ELF-1 (cell line): ENCODE measurements around the gene PEX6.
A peak's percentile ranks its signal among the peaks of the same experiment; 100 is the strongest.
"Not testable (repeated sequence)": the region's sequence is repeated elsewhere in the genome, so short reads cannot be mapped to it uniquely, and the experiment has no call there.

Experiments
- DNase-seq: peaks from one replicate; pipeline ENCODE4 v3.0.0-alpha.2; 2016; ENCODE audit warnings: low read depth, low spot score

The PEX6 gene

DNA sequence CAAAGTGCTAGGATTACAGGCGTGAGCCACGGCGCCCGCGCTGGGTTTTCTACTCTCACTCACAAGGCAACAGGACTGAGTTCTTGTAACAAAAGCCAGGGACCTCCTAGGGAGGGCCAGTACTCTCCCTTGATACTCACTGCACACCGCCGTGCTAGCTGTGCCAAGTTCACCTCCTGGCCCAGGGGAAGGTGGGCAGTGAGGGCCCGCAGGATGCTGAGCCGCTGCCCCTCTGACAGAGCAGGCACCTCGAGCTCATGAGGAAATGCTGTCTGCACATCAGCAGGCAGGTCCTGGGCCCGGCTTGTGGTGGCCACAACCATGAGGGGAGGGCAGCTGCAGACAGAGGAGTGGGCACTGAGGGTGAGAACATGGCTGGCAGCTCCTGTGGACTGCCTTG lies 11.8 kb downstream of the PEX6 start:
- no peak for DNase-seq

DNA sequence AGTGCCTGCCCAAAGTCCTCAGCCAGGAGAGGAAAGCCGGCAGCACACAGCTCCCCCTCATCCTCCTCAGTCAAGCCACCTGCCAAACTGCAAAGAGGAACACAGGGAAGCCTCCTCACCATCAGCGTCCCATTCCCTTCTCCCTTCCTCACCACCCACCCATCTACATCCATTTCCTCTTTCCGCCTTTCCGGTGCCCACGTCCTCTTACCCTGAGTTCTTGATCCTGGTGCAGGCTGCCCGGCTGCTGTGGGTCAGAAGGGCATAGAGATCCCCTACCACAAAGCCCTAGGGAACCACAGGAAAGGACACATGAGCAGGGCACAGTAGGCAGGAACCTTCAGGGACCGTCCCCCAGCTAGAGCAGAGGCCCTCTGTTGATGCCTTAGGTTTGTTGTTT lies 12.4 kb downstream of the PEX6 start:
- no peak for DNase-seq

DNA sequence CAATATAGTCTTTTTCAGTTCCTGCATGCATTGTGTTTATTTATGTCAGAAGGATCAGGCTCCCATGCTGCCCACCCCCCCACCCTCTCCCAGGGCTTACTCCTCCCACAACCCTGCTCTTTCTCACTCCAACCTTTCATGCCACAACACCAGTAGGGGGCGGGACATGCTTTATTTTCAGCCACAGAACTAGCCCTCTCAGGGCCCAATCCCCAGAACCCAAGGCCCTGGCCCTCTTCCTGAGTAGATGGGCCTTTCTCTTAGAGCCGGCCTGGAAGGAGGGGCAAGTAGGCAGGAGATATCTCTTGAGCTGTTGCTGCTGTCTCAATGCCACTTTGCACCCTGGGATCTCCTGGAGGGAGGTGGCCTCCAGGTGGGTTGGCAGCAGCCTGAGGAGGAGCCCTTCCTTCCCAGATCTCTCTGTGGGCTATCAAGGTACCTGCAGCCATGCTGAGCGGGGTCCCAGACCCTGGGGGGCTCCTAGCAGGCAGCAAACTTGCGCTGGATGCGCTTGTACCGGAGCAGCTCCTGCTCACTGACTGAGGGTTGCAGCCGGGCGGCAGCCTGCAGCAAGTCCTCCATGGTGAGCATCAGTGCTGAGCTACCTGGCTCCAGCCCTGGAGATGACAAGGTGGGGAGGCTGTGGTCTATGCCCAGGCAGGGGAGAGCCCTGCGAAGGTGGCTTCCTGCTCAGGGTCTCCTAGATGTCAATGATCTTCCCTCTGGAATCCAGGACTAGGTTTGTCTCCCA lies 15.0 kb downstream of the PEX6 start:
- peak; percentile 89 for DNase-seq

DNA sequence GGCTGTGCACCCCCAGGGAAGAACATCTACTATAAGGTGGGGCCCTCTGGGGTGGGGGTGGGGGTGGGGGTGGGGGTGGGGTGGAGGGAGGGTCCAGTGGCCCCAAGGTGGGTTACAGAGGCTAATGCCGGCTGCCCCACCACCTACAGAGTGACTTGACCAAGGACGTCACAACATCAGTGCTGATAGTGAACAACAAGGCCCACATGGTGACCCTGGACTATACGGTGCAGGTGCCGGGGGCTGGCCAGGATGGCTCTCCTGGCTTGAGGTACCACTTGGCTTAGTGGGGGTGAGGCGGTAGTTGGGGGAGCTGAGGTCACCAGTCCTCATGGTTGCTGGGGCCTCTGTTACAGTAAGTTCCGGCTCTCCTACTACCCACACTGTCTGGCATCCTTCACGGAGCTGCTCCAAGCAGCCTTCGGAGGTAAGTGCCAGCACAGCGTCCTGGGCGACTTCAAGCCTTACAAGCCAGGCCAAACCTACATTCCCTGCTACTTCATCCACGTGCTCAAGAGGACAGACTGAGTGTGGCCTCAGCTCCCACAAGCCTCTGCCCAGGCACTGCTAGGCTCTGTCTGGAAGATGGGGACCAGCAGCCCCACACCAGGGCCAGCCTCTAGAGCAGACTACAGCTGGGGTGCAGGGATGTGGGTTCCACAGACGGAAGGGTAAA lies 15.7 kb downstream of the PEX6 start:
- DNase-seq: no peak

DNA sequence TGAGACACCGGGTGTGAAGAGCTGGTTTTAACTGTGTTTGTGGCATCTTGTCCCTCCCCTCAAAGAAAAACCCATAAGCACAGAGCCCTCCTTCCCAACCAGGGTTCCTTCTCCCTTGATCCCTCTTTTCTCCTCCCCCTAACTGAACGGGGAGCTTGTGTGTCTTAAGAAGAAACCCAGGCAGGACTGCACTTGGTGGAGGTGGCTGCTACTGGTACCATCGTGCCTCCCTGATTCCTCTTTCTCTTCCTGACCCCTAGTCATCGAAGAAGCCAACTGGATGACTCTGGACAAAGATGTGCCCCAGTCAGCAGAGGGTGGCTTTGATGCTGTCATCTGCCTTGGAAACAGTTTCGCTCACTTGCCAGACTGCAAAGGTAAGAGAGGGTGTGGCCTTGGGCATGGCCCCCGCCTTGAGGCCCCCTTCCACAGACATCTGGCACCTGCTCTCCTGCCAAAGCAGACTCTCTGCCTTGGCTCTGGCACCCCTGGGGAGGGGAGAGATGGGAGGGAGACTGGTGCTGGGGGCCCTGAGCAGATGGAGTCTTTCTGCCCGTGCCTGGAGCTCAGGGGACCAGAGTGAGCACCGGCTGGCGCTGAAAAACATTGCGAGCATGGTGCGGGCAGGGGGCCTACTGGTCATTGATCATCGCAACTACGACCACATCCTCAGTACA lies 16.3 kb downstream of the PEX6 start:
- no peak for DNase-seq

DNA sequence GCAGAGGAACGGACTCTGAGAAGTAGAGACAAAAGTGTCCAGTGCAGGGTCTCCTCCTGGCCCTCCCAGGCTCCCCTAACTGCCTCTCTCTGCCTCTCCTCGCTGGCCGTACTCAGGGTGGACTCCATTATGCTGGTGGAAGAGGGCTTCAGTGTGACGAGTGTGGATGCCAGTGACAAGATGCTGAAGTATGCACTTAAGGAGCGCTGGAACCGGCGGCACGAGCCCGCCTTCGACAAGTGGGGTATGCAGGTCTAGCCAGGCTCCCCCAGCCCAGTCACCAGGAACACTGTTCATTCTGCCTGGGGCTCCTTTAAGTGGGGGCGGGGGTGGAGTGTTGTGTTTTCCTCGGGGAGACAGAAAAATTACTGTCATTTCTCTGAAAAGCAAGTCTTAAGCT lies 16.9 kb downstream of the PEX6 start:
- DNase-seq: no peak

DNA sequence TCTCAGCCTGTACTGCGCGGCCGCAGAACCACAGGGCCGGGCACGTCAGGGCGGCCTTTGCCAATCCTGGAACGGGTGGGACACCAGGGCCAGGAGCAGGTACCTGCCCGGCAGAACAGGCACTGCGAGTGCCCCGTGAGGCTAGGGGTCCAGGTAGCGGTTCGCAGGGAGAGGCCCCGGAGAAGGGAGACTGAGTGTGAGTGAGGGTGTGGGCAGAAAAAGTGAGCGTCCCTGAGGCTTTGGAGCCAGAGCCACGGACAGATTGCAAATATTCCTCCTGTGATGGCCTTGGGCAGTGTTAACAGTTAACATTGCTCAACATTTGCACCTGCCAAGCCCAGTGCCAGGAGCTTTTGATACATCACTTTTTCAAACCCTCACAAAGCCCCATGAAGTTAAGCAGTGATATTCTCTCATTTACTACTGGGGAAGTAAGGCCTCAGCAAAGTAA lies 17.9 kb downstream of the PEX6 start:
- DNase-seq: no peak

DNA sequence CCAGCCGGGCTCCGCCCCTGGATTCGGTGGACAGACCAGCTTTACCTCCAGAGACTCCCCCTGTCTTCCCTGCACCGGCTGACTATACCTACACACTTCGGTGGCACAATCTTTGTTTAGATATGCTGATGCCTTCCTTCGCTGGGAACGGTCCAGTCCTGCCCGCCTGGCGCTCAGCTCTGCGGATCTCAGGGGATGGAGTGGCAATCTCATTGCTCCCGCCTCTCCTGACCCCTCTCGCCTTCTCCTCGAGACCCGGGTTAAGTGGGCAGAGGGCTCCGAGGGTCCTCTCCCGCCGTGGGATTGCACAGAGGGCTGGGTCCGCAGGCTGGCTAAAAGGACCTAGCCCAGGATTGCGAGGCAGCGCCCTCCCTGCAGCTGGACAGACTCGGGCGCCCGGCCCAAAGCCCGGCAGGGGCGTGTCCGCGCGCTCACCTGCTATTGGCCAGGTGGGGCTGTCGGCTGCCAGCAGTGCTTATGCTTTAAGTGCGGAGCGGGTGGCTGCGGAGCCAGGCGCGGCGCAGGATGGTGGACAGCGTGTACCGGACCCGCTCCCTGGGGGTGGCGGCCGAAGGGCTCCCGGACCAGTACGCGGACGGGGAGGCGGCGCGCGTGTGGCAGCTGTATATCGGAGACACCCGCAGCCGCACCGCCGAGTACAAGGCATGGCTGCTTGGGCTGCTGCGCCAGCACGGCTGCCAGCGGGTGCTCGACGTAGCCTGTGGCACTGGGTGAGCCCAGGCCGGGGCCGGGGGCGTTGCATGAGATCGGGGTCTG lies 18.6 kb downstream of the PEX6 start, which contains the start of gene GNMT:
Gene GNMT, plus strand, starts transcription at position 512 of the 777 bp plus-strand sequence. Its CDS starts 14 bp downstream, at position 526.
- peak; percentile 82 for DNase-seq

DNA sequence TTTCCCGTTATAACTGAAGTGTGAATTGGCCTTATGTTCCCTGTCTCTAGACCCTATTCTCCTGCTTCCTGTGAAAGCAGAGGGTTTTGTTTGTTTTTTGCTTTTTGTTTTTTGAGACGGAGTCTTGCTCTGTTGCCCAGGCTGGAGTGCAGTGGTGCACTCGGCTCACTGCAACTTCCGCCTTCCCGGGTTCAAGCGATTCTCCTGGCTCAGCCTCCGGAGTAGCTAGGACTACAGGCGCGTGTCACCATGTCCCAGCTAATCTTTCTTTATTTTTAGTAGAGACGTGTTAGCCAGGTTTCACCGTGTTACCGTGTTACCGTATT lies 19.1 kb downstream of the PEX6 start:
- no peak for DNase-seq

DNA sequence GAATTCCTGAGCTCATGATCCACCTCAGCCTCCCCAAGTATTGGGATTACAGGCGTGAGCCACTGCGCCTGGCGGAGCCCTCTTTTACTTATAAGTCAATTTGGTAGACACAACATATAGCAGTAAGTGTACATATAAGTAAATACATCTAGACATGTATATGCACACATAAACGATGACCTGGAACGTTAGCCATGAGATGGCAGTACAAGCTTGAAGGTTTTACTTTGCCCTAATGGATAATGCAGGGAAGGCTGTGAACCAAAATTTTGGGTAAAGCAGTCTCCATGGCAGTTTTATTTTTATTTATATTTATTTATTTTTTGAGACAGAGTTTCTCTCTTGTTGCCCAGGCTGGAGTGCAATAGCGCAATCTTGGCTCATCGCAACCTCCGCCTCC lies 20.9 kb downstream of the PEX6 start:
- no peak for DNase-seq

DNA sequence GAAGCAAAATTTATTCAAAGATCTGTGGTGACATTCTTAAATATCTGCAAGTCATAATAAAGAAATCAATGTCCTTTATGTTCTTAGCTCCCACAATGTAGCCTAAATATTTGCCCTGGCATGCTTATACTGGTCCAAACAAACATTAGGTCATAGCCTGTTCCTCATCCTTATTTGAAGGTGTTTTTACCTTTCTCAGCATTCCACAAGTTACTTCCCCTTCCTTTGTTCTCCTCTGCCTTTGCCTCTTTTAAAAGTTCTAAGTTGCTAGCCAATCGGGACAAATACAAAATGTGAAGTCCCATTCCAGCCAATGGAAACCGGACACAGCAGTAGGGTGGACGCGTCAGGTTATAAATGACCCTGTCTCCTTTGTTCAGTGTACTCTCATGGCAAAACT lies 24.6 kb downstream of the PEX6 start:
- DNase-seq: not testable (repeated sequence)

DNA sequence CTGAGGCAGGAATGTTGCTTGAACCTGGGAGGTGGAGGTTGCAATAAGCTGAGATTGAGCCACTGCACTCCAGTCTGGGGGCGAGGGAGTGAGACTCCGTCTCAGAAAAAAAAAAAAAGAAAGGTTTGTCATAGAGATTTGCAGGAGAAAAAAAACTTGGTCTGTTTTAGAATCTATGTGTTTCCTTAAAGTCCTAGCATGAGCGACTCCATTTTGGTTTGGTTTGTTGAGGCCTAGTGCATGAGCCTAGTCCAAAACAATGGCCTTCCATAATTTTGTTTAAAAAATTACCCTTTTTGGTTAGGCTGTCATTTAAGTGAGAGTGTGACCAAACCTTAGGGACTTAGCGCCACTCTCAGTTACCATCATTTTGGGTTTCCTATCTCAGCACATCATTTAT lies 26.6 kb downstream of the PEX6 start:
- DNase-seq: no peak

DNA sequence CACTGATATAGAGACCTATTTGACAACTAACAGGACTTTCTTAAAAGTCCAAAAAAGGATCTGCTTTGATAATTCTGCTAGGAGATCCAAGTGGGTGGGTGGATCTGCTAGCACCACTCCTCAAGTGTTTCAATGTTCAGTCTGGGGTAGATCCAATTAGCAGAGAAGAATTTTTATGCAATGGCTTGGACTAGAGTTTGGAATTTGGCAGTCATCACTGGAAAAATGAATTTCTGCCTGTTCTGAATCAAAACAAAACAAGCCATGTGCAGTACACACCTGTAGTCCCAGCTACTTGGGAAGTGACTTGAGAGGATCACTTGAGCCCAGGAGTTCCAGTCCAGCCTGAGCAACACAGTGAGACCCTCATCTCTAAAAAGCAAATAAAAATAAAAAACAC lies 31.0 kb downstream of the PEX6 start:
- no peak for DNase-seq

DNA sequence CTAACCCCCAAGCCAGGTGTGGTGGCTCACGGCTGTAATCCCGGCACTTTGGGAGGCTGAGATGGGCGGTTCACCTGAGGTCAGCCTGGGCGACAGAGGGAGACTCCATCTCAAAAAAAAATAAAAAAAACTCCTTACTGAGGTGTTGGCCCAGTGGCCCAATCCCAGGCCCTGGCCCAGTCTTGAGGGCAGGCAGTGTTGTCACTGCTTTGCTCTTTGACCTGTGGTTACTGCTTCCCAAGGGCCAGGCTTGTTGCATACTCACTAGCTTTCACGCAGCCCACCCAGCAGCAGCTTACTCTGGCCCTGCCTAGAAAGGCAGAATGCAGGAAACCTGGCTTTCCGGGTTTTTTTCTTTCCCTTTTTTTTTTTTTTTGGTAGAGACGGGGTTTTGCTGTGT lies 36.5 kb downstream of the PEX6 start:
- no peak for DNase-seq

DNA sequence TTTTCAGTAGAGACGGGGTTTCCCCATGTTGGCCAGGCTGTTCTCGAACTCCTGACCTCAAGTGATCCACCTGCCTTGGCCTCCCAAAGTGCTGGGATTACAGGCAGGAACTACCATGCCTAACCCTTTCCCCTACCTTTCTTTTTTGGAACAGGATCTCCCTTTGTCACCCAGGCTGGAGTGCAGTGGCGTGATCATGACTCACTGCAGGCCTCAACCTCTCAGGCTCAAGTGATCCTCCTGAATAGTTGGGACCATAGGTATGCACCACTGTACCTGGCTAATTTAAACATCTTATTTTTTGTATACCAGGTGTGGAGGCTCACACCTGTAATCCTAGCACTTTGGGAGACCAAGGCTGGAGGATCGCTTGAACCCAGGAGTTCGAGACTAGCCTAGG lies 37.6 kb downstream of the PEX6 start:
- DNase-seq: not testable (repeated sequence)

DNA sequence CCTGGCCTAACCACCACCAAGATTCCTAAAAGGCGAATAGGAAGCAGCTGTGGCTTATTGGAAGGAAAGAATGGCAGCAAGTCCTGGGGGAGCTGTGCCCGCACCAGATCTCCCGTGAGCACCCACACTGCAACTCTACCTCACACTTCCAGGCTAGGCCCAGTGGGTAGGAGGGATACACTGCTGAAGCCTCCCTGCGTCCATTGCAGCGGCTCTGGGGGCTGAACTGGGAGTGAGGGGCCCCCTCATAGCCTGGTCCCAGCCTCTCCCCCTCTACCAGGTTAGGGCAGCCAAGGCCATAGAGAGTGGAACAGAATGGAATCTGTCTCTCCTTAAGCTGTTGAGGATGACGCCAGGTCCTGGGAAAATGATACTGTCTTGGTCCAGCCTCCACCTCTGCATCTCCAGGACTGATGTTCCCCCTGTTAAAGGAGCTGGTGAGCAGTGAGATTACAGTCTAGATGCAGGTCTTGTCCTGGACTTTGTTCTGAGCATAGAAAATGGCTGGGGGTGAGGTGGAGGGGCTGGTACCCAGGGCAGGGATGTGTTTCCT lies 38.4 kb downstream of the PEX6 start:
- no peak for DNase-seq

DNA sequence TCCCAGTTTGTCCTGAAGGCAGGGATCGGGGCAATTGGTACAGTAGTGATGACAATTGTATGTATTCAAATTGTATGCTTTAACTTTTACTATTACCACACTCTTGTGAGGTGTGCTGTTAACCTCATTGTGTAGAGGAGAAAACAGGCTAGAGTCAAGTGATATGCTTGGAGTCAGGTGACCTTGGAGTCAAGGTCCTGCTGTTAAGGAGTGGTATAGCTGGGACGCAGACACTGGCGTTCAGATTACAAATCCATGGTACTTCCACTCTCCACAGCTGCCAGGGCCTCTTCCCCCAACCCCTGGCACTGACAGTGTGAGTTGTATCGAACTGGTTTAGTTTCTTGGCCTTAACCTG lies 39.2 kb downstream of the PEX6 start:
- no peak for DNase-seq

DNA sequence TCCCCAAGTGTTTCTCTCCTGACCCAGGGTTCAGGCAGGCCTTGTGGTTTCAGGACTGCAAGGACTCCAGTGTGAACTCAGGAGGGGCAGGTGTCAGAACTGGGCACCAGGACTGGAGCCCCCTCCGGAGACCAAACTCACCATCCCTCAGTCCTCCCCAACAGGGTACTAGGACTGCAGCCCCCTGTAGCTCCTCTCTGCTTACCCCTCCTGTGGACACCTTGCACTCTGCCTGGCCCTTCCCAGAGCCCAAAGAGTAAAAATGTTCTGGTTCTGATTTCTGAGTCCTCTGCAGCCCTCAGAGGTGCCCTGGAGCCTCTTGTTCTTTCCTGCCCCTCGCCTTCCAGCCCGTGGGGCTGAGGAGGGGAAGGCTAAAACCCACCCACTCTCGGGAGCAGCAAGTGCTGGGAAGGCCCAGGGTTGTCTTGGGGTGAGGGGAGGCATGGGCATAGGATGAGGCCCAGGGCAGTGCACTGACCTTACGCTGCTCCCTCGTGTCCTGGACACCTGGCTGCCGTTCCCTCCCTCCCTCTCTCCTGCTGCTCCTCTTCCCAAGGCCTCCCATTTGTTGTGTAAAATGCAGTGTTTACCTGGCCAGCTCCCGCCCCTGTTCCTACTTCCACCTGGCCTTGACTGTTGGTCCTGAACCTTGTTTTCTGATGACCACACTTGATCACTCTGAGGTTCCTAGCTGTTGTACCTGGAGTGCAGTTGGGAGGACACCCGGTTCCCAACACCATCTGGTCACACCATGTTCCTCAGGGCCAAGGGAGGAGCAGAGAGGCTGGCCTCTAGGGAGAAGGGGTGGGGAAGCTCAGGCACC lies 39.8 kb downstream of the PEX6 start:
- no peak for DNase-seq

DNA sequence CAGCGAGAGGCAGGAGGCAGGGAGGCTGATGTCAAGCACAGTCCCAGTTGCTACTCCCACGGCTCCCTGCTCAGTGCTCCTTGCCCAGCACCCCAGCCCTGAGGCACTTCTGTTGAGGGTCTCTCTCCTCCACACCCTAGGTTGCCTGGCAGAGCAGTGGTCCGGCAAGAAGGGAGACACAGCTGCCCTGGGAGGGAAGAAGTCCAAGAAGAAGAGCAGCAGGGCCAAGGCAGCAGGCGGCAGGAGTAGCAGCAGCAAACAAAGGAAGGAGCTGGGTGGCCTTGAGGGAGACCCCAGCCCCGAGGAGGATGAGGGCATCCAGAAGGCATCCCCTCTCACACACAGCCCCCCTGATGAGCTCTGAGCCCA lies 40.6 kb downstream of the PEX6 start:
- DNase-seq: no peak

DNA sequence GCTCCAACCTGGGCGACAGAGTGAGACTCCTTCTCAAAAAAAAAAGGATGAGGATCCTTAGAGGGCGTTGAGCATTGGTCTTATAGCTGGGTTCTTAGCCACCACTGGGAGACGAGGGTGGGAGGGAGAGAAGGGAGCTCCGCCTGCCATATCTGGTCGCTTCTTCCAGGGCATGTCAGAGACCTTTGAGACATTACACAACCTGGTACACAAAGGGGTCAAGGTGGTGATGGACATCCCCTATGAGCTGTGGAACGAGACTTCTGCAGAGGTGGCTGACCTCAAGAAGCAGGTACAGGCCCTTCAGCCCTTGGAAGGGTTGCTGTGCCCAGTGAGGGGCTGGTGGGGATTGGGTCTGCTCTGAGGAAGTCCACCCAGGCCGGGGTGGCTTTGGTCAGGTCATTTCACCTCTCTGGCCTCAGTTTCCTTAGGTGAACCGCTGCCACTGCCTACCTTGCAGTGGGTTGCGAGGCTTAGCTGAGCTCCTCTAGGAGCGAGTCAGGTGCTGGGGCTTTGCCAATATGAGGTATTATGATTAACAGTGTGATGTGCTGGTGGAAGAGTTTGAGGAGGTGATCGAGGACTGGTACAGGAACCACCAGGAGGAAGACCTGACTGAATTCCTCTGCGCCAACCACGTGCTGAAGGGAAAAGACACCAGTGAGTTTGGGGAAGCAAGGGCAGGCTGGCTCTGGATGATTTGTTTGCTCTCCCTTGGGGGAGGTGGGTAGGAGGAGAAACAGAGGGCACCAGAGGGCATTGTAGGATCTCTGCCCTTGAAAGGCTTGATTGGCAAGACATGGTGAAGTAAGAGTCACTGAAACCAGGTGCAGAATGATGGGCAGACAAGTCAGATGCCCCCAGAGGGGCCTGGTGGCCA lies 41.2 kb downstream of the PEX6 start:
- DNase-seq: no peak
